ENCODE measurements around the gene VDR. TPM values are rescaled to one million over a fixed set of nuclear protein-coding genes. Genes with fewer than 3 reads are reported as not detected.

VDR gene
- total RNA-seq, 2 experiments from 2014 or later: 55.8 TPM

DNA sequence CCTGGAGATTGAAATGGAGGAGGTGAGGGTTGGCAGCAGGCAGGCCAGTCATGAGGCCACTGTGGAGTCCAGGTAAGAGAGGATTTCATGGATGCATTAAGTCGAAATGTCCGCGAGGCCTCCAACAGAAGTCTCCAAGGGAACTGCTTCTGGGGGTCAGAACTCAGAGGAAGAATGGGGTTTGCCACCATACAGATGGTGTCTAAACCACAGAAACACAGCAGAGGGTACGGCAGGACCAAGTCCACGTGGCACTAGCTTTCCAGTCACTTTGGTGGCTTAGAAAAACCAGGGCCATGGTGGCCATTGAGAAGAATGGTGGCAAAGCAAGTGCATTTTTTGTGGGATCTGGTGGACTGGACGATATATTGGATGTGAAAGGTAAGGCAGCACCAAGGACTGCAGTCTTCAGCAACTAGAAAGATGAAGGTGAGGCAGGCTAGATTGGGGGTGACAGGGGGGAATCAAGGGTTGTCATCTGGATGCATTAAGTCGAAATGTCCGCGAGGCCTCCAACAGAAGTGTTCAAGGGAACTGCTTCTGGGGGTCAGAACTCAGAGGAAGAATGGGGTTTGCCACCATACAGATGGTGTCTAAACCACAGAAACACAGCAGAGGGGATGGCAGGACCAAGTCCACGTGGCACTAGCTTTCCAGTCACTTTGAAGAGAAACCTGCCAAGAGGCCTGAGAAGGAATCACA, 36.1 kb upstream of the VDR start:
- H3K36me3 Mint-ChIP-seq: no peaks in the 10 kb centered on the region
- H3K4me1 Mint-ChIP-seq: no peaks in the 10 kb centered on the region
- no peak overlapping the region for H3K27ac Mint-ChIP-seq
- peaks cover 24% of the 10 kb centered on the region for H3K27me3 Mint-ChIP-seq
- DNase-seq: no peak
- H3K4me3 Mint-ChIP-seq: no peak overlapping the region
- H3K9me3 Mint-ChIP-seq: no peaks in the 10 kb centered on the region

DNA sequence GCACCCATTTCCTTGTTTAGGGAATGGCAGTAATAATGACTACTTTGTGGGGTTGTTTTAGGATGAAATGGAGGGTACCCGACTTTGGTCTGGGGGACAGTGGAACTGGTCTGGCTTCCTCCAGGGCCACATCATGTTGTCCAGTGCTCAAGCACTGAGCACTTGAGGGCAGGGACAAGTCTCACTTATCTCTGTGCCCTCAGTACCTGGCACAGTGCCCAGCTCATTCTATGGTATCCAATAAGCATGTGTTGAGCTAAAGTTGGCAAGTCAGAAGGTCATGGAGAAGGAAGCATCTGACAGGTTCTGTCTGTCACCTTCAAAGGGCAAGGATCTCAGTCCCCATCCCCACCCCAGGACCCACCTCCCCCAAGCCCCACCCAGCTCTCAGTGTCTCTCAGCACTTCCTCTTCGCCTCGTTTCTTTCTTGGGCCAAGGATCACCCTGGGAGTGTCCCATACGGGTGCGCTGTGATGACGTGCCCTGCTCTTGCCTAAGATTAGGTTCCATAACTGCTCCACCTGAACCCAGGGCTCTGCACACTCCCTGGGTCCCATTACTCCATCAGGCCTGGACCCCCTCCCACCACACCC, 34.3 kb upstream of the VDR start:
- Mint-ChIP-seq H3K4me1 (no peaks in the 10 kb centered on the region), H3K36me3 (no peaks in the 10 kb centered on the region), H3K27ac (no peak overlapping the region)

DNA sequence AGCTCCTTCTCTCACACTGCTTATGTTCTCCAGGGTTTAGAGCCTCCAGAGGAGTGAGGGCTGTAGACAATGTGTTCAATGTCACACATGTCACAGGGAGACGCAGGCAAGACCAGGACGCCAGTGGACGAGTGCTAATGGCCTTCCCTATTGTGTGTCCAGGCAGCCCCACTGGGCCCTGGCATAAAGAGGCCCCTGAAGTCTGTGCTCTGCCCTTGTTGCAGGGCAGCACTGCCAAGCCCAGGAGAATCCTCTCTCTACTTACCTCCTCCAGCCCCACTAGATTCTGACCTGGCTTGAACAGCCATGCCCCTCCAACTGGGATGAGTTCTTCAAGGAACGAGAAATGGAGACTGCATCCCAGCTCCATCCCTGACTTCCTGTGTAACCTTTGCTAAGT, 33.8 kb upstream of the VDR start:
- H3K9me3 Mint-ChIP-seq: no peaks in the 10 kb centered on the region
- H3K27me3 Mint-ChIP-seq: peaks cover 24% of the 10 kb centered on the region
- no peak overlapping the region for H3K4me3 Mint-ChIP-seq
- no peak for DNase-seq
- H3K27ac Mint-ChIP-seq: no peak overlapping the region
- H3K36me3 Mint-ChIP-seq: no peaks in the 10 kb centered on the region
- H3K4me1 Mint-ChIP-seq: no peaks in the 10 kb centered on the region

More for the DNA sequence above, 34.3 kb upstream of the VDR start:
- Mint-ChIP-seq H3K9me3 (no peaks in the 10 kb centered on the region), H3K4me3 (no peak overlapping the region), H3K27me3 (peaks cover 24% of the 10 kb centered on the region)
- DNase-seq: no peak

DNA sequence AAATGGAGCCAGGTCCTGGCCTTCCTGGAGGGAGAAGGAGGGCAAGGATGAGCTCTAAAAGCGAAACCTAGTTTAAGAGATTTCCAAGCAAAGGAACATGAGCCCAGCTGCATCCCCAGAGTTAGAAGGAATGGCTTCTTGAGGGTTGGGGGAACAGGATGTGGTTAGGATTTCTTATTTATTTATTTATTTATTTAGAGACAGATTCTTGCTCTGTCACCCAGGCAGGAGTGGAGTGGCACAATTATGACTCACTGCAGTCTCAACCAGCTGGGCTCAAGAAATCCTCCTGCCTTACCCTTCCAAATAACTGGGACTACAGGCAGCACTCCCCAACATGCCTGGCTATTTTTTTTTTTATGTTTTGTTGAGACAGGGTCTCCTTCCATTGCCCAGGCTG, 33.3 kb upstream of the VDR start:
- Mint-ChIP-seq H3K27ac (no peak overlapping the region), H3K4me1 (no peaks in the 10 kb centered on the region), H3K36me3 (no peaks in the 10 kb centered on the region), H3K9me3 (no peaks in the 10 kb centered on the region), H3K4me3 (no peak overlapping the region), H3K27me3 (peaks cover 24% of the 10 kb centered on the region)
- DNase-seq: no peak

GRCh38 chr12:47935184-47935583, 30.4 kb upstream of the VDR start:
- DNase-seq: no peak
- H3K4me3 Mint-ChIP-seq: no peak overlapping the region
- no peaks in the 10 kb centered on the region for H3K36me3 Mint-ChIP-seq
- no peaks in the 10 kb centered on the region for H3K9me3 Mint-ChIP-seq
- peaks cover 8% of the 10 kb centered on the region for H3K27me3 Mint-ChIP-seq
- no peaks in the 10 kb centered on the region for H3K4me1 Mint-ChIP-seq
- no peak overlapping the region for H3K27ac Mint-ChIP-seq

DNA sequence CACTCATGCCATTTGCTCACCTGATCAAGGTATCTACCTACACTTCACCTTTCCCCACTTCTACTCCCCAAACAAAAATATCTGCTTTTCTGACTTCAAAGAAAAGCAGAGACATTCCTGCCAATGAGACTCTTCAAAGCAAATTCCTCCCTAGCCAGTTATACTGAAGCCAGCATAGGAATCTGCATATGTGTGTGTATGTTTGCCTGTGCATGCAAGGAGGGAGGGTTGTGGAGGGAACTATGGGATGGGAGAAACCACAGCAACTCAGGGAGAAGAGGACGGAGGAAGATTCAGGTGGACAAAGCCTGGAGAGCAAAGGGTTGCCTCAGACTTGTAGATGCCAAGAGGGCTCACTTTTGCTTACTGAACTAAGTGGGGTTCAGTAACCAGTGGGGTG, 26.4 kb upstream of the VDR start:
- Mint-ChIP-seq H3K4me1 (no peaks in the 10 kb centered on the region), H3K9me3 (no peaks in the 10 kb centered on the region), H3K27me3 (peaks cover 3% of the 10 kb centered on the region), H3K4me3 (no peak overlapping the region), H3K27ac (no peak overlapping the region), H3K36me3 (no peaks in the 10 kb centered on the region)
- DNase-seq: no peak

DNA sequence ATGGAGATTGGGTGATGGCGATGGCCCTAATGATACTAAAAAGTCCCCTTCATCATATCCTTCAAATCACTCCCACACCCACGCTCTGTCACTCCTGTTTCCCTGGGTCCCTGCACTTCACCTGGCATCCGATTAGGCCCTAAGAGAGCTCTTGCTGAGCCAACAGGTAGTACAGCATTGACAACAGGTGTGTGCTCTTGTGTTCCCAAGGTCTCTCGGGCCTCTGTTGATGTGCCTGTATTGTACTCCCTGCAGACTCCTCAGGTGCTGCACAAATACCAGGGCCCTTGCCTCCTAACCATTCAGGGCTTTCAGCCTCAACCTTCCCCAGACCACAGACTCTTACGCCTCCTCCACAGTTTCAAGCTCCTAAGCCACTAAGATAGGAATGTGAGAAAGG, 25.8 kb upstream of the VDR start:
- Mint-ChIP-seq H3K27ac (no peak overlapping the region), H3K36me3 (no peaks in the 10 kb centered on the region), H3K9me3 (no peaks in the 10 kb centered on the region), H3K4me1 (no peaks in the 10 kb centered on the region), H3K4me3 (no peak overlapping the region), H3K27me3 (peaks cover 3% of the 10 kb centered on the region)
- no peak for DNase-seq

DNA sequence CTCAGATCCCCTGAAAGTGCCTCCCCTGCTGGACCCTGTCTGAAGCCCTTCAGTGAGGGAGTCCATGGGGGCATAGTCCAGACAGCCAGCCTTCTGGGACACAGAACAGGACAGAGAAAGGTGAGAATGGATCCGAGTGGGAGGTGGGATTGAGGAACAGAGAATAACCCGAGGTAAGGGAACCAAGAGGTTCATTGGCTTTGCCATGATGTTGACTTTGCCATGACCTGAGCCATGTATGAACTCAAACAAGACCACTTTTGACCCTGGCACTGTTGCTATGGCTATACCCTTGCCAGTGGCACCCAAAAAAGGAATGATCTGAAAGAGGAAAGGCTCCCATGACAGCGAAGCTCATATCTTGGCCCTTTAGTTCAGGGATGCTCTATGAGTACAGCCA, 22.6 kb upstream of the VDR start:
- no peak for DNase-seq
- peaks cover 17% of the 10 kb centered on the region for H3K27me3 Mint-ChIP-seq
- no peaks in the 10 kb centered on the region for H3K36me3 Mint-ChIP-seq
- H3K4me3 Mint-ChIP-seq: no peak overlapping the region
- no peaks in the 10 kb centered on the region for H3K9me3 Mint-ChIP-seq
- no peaks in the 10 kb centered on the region for H3K4me1 Mint-ChIP-seq
- H3K27ac Mint-ChIP-seq: no peak overlapping the region

DNA sequence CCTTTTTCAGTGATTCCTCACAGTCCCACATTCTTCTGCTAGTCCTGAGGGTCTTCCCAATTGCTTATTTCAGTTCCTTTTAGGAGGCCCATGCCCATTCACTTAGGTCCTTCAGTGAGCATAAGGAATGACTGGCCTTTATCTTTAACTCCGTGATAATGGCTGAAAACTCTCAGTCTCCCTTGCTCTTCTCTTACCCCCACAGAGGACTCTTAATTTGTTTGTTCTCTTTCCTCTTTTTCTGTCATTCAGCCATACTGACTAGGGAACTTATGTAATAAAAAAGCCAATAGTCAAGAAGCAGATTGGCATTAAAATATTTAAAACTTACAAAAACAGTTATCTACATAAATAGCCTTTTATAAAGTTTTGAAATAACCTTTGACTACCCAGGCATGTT, 17.1 kb upstream of the VDR start:
- no peak for DNase-seq
- no peak overlapping the region for H3K4me3 Mint-ChIP-seq
- H3K4me1 Mint-ChIP-seq: no peaks in the 10 kb centered on the region
- no peaks in the 10 kb centered on the region for H3K36me3 Mint-ChIP-seq
- H3K27me3 Mint-ChIP-seq: peaks cover 19% of the 10 kb centered on the region
- no peak overlapping the region for H3K27ac Mint-ChIP-seq
- no peaks in the 10 kb centered on the region for H3K9me3 Mint-ChIP-seq

- H3K27me3 Mint-ChIP-seq: peaks cover 22% of the 10 kb centered on the region
- H3K4me3 Mint-ChIP-seq: no peak overlapping the region
- DNase-seq: no peak
- H3K27ac Mint-ChIP-seq: no peak overlapping the region
- H3K36me3 Mint-ChIP-seq: no peaks in the 10 kb centered on the region
- H3K9me3 Mint-ChIP-seq: no peaks in the 10 kb centered on the region
- no peaks in the 10 kb centered on the region for H3K4me1 Mint-ChIP-seq
Measured at GRCh38 chr12:47920913-47921312, 16.1 kb upstream of the VDR start.

GRCh38 chr12:47913081-47913480, 8.3 kb upstream of the VDR start:
- DNase-seq: no peak
- H3K27ac Mint-ChIP-seq: no peak overlapping the region
- H3K4me1 Mint-ChIP-seq: no peaks in the 10 kb centered on the region
- no peaks in the 10 kb centered on the region for H3K36me3 Mint-ChIP-seq
- H3K27me3 Mint-ChIP-seq: peaks cover 33% of the 10 kb centered on the region
- peaks cover 4% of the 10 kb centered on the region for H3K9me3 Mint-ChIP-seq
- H3K4me3 Mint-ChIP-seq: no peak overlapping the region

GRCh38 chr12:47912556-47912955, 7.8 kb upstream of the VDR start:
- Mint-ChIP-seq H3K9me3 (peaks cover 4% of the 10 kb centered on the region), H3K4me3 (no peak overlapping the region), H3K27ac (no peak overlapping the region), H3K36me3 (no peaks in the 10 kb centered on the region), H3K27me3 (peaks cover 34% of the 10 kb centered on the region), H3K4me1 (no peaks in the 10 kb centered on the region)
- DNase-seq: no peak

- DNase-seq: no peak
- Mint-ChIP-seq H3K36me3 (no peaks in the 10 kb centered on the region), H3K27me3 (peaks cover 42% of the 10 kb centered on the region), H3K27ac (no peak overlapping the region), H3K4me3 (no peak overlapping the region), H3K4me1 (no peaks in the 10 kb centered on the region), H3K9me3 (peaks cover 4% of the 10 kb centered on the region)
Measured at GRCh38 chr12:47910981-47911380, 6.2 kb upstream of the VDR start.

- Mint-ChIP-seq H3K4me3 (no peak overlapping the region), H3K36me3 (no peaks in the 10 kb centered on the region), H3K4me1 (peaks cover 3% of the 10 kb centered on the region), H3K27ac (no peak overlapping the region), H3K9me3 (peaks cover 4% of the 10 kb centered on the region), H3K27me3 (peaks cover 42% of the 10 kb centered on the region)
- DNase-seq: no peak
Measured at GRCh38 chr12:47910486-47910885, 5.7 kb upstream of the VDR start.

DNA sequence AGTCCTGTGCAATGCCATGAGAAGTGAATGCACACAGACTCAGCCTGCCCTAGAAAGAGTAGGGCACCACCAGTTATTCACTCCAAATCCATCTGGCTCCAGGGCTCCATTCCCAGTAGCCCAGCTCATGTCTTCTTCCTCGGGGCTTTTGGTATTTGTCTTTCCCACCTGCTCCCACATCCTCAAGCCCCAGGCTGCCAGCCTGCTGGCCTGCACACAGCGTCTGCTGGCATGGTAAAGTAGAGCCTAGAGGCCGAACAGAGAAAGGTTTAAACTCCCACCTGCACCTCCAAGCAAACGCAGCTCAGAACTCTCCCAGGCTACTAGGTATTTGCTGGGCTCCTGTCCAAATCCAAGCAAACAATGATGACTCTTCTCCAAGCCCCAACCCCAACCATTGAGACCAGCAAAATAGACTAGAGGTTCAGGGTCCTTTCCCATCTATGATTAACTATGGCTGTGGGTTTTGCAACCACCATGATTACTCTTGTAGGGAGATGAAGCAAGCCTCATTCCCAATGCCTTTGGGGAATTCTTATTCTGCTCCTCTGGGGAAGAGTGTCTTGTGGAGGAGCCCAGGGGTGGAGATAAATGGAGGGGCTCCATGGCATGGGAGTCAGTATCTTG, 5.2 kb upstream of the VDR start:
- no peak for DNase-seq
- Mint-ChIP-seq H3K9me3 (peaks cover 4% of the 10 kb centered on the region), H3K4me3 (no peak overlapping the region), H3K36me3 (no peaks in the 10 kb centered on the region), H3K27me3 (peaks cover 42% of the 10 kb centered on the region), H3K4me1 (peaks cover 3% of the 10 kb centered on the region), H3K27ac (no peak overlapping the region)

- no peak overlapping the region for H3K4me3 Mint-ChIP-seq
- no peak for DNase-seq
- peaks cover under 1% of the 10 kb centered on the region for H3K36me3 Mint-ChIP-seq
- H3K27me3 Mint-ChIP-seq: peaks cover 35% of the 10 kb centered on the region
- H3K4me1 Mint-ChIP-seq: peaks cover 8% of the 10 kb centered on the region
- H3K27ac Mint-ChIP-seq: no peak overlapping the region
- no peaks in the 10 kb centered on the region for H3K9me3 Mint-ChIP-seq
Measured at GRCh38 chr12:47908738-47909137, 3.9 kb upstream of the VDR start.
